GM19240 (cell line): Measurements from ENCODE around the gene PCDH17.

ENCODE experiments used
- DNase-seq: peaks from one replicate; pipeline ENCODE4 v3.0.0; 2011; ENCODE audit warnings: low spot score; ENCODE audit not compliant: insufficient read length

The PCDH17 gene, protein sequence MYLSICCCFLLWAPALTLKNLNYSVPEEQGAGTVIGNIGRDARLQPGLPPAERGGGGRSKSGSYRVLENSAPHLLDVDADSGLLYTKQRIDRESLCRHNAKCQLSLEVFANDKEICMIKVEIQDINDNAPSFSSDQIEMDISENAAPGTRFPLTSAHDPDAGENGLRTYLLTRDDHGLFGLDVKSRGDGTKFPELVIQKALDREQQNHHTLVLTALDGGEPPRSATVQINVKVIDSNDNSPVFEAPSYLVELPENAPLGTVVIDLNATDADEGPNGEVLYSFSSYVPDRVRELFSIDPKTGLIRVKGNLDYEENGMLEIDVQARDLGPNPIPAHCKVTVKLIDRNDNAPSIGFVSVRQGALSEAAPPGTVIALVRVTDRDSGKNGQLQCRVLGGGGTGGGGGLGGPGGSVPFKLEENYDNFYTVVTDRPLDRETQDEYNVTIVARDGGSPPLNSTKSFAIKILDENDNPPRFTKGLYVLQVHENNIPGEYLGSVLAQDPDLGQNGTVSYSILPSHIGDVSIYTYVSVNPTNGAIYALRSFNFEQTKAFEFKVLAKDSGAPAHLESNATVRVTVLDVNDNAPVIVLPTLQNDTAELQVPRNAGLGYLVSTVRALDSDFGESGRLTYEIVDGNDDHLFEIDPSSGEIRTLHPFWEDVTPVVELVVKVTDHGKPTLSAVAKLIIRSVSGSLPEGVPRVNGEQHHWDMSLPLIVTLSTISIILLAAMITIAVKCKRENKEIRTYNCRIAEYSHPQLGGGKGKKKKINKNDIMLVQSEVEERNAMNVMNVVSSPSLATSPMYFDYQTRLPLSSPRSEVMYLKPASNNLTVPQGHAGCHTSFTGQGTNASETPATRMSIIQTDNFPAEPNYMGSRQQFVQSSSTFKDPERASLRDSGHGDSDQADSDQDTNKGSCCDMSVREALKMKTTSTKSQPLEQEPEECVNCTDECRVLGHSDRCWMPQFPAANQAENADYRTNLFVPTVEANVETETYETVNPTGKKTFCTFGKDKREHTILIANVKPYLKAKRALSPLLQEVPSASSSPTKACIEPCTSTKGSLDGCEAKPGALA (N-terminal part only)

DNA sequence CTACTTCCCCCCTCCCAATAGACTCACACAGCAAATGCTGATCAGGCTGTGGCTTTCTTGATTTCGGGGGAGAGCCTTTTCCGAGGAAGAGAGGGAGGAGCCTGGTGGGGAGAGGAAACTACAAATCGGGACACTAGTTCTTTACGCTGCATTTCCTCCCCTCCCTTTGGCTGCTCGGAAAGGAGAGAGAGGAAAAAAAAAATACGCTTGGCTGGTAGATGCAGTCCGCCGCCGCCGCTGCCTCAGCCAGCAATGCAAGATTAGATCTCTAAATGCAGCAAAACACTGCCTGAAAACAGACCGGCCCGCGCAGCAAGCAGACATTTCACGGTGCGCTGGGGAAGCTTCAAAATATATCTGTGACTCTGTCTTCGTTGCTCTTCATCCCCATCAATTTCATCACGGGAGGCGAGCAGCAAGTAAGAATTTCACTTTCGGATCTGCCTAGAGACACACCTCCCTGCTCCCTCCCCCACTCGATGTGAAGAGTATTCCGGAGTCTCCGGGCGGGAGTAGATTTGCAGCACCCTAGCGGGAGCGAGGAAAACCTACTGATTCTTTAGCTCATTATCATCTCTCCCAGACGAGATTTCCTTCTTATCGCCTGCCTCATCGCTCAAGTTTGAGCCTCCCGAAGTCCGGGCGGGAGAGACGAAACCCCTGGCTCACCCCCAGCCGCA is at the start of gene PCDH17:
TSS of gene PCDH17 (plus strand) at position 149 of the 680 bp plus-strand sequence. CDS start 803 bp downstream, outside the sequence.
- no peak for DNase-seq

DNA sequence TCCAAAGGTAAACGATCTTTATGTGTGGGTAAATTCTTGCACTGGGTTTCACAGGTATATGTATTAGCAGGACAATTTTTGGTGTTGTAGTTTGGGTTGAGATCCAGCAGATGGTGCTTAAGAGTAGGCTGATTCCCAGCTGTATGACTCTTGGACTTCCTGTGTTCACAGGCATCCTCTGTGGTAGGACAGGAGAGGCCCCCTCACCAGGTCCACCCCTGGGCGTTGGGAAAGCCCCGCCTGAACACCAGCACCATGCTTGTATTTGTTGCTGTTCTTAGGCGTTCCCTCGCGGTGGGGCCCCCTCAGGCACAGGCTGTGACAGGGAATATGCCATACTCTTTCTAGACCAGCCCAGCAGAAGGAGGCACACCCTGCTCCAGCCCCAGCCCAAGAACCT is 49.5 kb upstream of the PCDH17 start:
- no peak for DNase-seq

DNA sequence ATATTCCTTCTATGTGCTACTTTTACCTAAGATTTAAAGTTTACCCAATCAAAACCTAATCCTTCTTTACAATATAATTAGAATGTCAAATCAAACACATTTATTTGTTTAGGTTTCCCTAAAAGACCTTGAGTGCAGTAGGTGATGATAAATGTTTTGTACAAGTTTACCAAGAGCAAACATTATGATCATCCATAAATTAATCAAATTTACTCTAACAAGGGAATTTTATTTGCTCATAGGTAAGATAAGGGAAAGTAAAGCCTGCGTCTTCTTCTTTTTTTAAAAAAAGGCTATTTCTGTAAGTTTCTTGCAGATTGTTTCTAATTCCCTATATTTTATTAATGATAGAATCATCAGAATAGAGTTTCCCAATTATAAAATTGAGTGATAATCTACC is 48.0 kb upstream of the PCDH17 start:
- no peak for DNase-seq

DNA sequence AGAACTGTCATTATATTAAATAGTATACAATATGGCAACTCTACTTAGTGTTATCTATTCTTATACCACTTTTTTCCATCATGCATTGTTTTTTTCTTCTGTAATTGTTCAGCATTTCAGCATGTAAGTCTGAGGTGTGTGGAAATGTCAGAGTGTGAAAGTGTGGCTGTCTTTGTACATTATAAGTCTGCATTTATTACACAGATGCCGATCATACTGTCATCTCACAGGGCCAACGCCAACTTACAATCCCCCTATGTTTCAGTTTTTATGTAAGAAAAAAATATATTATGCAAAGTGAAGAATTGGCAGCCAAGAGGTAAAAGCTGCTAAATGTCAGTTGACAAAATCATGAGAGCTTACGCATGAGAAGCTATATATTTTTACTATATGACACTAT is 42.9 kb upstream of the PCDH17 start:
- DNase-seq = no peak

DNA sequence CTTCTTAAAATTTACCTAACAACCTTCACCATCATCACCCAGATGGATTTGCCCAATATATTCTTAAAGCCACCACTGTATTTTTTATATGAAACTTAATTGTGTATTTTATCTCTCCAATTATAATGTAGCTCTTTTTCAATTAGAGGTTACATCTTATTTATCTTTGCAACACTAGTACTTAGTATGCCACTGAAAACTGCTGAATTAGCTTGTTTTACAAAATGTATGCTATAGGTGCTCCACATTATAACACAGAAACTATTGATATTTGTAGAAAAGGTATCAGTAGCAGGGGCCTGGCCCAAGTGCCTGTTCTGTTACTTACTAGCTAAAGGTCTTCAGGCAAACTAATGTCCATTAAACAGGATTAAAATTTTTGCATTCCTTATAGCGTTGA is 35.8 kb upstream of the PCDH17 start:
- no peak for DNase-seq

DNA sequence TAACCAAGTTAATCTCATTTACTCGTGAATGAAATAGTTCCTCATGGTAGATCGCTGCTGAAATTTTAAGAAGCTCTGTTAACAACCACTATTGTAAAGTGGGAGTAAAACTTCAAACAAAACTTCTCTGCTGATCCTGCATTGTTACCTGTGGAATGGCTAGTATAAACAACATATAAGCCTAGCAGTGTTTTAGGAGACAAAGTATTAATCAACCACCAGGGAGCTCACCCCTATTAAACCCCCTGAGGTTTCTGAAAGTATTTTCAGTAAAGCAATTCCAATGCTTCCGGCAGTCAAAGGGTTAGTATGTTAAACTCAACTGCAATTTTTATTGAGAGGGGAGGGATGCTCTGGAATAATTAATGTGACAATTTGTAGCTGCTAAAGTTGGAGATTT is 30.0 kb upstream of the PCDH17 start:
- DNase-seq = no peak

DNA sequence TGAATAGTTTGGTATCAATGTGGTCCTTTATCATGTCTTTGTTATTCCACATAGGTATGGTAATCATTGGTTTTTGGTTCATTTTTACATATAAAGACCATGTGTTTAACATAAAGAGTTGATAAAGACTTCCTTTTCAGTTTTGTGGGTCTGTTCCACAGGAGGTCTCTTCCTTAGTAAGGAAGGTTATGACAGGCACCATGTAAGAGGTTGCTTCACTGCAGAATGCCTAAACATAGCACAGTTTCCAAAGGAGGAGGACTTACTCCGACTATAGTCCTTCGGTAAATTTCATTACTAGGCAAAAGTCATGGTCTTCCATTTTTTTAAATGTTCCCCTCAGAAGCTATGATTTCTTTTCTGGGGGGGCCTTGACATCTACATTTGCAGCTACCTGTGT is 27.1 kb upstream of the PCDH17 start:
- DNase-seq = no peak

DNA sequence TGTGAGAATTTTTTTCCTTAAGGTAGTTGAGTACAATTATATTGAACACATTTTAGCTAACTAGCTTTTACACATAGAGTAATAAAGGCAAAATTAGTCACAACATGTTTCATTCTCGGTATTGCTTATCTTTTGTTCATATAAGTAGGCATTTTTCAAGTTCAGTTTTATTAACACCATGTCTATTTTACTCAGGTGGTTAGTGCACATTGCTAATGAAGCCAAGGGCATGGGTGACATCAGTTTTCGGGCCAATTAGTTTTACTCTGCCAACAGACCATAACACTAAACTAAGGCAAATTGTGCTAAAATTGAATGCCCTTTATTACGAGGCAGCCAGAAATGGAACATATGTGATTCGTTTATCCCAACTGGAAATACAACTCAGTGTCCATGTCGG is 19.6 kb upstream of the PCDH17 start:
- no peak for DNase-seq

DNA sequence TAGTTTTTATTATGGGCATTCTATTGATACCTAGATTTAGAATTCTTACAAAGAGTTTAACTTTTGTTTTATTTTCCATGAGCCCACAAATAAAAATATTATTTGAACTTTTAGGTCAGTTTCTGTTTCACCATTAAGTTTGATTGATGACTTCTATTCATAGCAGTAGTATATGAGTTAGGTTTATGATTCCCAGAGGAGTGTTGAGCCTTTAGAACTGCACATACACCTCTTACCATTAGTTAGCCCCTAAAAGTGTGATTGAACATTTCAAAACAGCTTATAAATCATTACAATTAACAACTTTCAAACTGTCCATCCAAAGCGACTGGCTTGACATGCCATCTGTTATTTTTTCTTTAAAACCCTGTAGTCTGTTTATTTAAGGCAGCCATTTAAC is 19.0 kb upstream of the PCDH17 start:
- DNase-seq = no peak

DNA sequence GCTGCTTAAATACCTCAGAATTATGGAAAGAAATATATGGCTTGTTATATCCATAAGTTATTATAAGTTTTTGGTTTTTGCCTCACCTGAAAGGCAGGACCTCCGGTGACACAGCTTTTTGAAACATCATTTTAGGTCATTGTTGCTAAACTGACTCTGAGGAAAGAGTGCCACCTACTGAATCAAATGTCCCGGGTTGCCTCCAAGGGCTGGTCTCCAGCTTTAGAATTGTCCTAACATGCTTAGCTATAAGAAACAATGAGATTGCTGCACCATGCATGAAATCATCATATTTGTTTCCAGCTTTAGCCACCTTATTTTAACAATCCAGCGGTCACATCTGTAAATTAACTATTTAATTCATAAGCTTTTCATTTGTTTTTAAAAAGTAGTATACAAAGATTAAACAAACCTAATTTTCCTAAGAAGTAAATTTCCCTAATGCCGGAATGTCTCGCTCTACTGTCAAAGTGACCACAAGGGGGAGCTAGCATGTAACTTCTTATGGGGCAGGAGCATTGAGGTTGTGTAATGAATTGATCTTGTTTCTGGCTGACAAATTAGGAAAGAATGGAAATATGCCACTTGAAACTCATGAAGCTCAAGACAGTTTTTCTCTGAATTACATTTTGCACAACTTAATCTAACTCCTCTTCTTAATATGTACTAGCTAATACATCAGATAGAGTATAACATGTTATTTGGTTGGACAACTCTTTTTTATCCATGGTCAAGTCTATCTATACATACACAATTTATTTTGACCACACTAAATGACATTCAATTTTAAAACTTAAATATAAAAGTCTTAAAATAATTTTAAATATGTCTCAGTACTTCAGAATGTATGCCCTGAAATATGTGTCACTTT is 6.7 kb upstream of the PCDH17 start:
- DNase-seq = no peak

DNA sequence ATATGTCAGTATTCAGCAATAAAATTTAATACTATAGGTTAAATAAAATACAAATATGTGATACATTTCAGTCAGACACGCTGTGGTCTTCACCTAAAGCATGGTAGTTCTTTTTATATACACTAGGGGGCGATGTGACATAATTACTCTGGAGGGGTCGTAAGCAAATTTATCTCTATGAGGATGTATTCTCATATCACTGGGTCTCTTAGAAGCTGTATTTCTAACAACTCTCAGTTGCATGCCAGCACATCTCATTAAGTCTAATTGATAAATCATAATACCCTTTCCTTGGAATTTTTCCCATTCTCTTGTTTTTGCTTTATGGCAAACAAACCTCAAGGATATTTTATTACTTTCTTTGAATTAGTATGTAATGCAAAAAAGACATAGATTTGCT is 3.9 kb upstream of the PCDH17 start:
- DNase-seq = no peak

DNA sequence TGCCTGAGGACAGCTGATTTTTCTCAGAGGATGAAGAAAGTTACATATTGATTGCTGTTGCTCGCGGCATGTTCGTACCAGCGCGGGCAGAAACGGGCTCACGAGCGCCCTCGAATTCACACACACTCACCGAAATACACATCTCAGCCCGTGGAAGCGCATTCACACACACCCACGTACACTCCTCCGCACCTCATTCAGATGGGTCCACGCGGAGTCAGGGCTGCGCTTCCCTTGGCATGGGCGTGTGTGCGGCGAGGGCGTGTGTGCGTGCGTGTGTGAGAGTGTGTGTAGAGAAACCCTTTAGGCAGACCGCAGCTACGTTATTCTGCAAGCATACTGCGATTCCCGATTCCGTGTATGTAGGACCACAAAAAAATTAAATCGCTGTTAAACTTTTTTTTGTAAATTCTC is 2.1 kb upstream of the PCDH17 start:
- no peak for DNase-seq

DNA sequence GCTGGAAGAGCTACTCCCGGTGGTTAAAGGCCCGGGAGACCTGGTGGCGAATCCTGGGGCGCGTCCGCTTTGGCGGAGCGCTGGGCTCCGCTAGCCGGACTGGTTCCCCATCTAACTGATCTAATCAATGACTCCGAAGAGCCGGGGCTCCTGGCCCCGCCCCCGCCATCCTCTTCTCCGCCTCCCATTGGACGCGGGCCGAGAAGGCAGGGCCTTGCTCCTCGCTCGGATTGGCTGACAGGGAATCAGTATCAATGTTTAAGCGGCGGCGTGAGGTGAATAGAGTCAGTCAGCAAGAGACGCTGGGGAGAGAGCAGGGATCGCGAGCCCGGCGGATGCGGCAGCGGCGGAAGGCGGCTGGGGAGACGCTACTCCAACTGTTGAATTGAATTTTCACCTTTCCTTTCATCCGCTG is 1.7 kb upstream of the PCDH17 start:
- DNase-seq = no peak

DNA sequence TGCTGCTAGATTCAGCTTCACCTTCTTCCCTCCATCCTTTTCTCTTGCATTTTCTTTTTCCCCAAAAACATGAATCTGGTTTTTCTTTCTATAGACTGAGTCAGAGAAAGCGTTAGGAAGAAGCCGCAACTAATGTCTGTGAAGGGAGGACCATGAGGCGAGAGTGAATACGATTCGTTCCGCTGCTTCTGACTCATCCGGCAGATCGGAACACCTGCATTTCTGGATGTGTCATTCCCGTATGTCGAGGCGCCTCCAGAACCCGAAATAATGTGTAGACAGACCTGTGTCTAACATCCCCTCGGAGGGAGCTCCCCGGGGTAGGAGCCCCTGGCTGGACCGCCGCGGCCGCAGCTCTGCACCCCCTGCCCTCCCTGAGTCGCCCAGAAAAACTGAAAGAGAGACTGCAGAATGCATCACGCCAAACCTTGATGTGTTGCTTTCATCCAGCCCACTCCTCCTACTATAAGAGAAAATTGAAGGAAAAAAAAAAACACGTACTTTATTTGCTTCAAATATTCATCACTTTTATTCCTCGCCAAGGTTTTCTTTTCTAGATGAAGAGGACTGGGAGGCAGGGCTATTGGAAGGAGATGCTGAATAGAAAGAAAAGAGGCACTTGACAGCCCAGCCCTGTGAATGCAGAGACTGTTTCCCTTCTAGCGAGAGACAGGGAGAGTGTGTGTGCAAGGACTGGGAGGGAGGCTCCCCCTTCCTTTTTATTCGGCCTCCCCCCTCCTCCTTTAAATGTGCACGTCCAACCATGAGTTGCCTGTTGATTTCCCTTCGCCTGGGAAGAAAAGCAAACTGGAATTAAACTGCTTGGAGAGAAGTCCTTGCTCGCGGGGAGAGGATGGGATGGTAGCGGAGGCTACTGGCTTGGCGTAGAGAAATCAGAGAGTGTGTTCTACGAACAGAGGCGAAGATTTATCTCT is 616 bp upstream of the PCDH17 start:
- DNase-seq = no peak

DNA sequence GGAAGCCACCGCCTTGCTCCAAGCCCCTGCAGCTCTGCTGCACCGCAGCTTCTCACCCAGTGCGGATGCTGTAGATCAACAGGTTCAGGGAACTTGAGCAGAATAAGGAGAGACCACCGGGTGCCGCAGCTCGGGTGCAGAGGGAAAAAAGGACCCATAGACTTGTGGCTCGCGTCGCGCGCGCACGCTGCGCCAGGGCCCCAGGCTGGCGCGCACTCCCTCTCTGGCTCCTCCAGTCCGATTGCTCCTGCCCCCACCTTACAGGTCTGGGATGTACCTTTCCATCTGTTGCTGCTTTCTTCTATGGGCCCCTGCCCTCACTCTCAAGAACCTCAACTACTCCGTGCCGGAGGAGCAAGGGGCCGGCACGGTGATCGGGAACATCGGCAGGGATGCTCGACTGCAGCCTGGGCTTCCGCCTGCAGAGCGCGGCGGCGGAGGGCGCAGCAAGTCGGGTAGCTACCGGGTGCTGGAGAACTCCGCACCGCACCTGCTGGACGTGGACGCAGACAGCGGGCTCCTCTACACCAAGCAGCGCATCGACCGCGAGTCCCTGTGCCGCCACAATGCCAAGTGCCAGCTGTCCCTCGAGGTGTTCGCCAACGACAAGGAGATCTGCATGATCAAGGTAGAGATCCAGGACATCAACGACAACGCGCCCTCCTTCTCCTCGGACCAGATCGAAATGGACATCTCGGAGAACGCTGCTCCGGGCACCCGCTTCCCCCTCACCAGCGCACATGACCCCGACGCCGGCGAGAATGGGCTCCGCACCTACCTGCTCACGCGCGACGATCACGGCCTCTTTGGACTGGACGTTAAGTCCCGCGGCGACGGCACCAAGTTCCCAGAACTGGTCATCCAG is 964 bp downstream of the PCDH17 start:
- no peak for DNase-seq

DNA sequence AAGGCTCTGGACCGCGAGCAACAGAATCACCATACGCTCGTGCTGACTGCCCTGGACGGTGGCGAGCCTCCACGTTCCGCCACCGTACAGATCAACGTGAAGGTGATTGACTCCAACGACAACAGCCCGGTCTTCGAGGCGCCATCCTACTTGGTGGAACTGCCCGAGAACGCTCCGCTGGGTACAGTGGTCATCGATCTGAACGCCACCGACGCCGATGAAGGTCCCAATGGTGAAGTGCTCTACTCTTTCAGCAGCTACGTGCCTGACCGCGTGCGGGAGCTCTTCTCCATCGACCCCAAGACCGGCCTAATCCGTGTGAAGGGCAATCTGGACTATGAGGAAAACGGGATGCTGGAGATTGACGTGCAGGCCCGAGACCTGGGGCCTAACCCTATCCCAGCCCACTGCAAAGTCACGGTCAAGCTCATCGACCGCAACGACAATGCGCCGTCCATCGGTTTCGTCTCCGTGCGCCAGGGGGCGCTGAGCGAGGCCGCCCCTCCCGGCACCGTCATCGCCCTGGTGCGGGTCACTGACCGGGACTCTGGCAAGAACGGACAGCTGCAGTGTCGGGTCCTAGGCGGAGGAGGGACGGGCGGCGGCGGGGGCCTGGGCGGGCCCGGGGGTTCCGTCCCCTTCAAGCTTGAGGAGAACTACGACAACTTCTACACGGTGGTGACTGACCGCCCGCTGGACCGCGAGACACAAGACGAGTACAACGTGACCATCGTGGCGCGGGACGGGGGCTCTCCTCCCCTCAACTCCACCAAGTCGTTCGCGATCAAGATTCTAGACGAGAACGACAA is 1.8 kb downstream of the PCDH17 start:
- no peak for DNase-seq

DNA sequence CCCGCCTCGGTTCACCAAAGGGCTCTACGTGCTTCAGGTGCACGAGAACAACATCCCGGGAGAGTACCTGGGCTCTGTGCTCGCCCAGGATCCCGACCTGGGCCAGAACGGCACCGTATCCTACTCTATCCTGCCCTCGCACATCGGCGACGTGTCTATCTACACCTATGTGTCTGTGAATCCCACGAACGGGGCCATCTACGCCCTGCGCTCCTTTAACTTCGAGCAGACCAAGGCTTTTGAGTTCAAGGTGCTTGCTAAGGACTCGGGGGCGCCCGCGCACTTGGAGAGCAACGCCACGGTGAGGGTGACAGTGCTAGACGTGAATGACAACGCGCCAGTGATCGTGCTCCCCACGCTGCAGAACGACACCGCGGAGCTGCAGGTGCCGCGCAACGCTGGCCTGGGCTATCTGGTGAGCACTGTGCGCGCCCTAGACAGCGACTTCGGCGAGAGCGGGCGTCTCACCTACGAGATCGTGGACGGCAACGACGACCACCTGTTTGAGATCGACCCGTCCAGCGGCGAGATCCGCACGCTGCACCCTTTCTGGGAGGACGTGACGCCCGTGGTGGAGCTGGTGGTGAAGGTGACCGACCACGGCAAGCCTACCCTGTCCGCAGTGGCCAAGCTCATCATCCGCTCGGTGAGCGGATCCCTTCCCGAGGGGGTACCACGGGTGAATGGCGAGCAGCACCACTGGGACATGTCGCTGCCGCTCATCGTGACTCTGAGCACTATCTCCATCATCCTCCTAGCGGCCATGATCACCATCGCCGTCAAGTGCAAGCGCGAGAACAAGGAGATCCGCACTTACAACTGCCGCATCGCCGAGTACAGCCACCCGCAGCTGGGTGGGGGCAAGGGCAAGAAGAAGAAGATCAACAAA is 2.6 kb downstream of the PCDH17 start:
- no peak for DNase-seq
